HFFc6 (cell line): ENCODE measurements around the gene DPYSL5. TPM values are rescaled to one million over a fixed set of nuclear protein-coding genes. Genes with fewer than 3 reads are reported as not detected.
"Not testable (repeated sequence)": the region's sequence is repeated elsewhere in the genome, so short reads cannot be mapped to it uniquely, and the experiment has no call there.

Experiments
- DNase-seq: peaks from one replicate; pipeline ENCODE4 v3.0.0-alpha.2; 2018
- H3K27ac Mint-ChIP-seq: 2 replicates; pipeline ENCODE4 v1.8.0; 2020; ENCODE audit warnings: mild to moderate bottlenecking, mixed read lengths
- H3K27me3 Mint-ChIP-seq: 2 replicates; pipeline ENCODE4 v1.8.0; 2021; ENCODE audit warnings: mild to moderate bottlenecking, moderate library complexity, mixed read lengths; ENCODE audit not compliant: insufficient read depth
- H3K36me3 Mint-ChIP-seq: 2 replicates; pipeline ENCODE4 v1.8.0; 2021; ENCODE audit warnings: low read depth, mixed read lengths
- H3K4me1 Mint-ChIP-seq: 2 replicates; pipeline ENCODE4 v1.8.0; 2020; ENCODE audit warnings: low read depth, mixed read lengths
- H3K4me3 Mint-ChIP-seq: 2 replicates; pipeline ENCODE4 v1.8.0; 2020; ENCODE audit warnings: mild to moderate bottlenecking, moderate library complexity, mixed read lengths
- H3K9me3 Mint-ChIP-seq: 2 replicates; pipeline ENCODE4 v1.8.0; 2020; ENCODE audit warnings: mild to moderate bottlenecking, mixed read lengths
- CTCF ChIP-seq: fragments of 200-600 bp; sonication (generic); IDR thresholded peaks from 2 replicates; pipeline ENCODE4 v1.5.0; 2021; ENCODE audit warnings: antibody characterized with exemption, mild to moderate bottlenecking
- total RNA-seq, 6 experiments: library from RNA; stranded (reverse); fragmentation: NEBNext Ultra II Directional; extraction: Animal tissue kit (Norgen Biotek cat#: 25700); gene quantifications; 2 replicates in 1 of 6; 3 replicates in 5 of 6; pipeline ENCODE4 v1.2.3, GENCODE V29; 2021

DPYSL5 gene
- total RNA-seq, 6 experiments from 2014 or later: not detected

- Mint-ChIP-seq H3K27ac (no peak overlapping the region), H3K27me3 (peaks cover 28% of the 10 kb centered on the region), H3K9me3 (no peaks in the 10 kb centered on the region), H3K4me1 (no peaks in the 10 kb centered on the region), H3K36me3 (no peaks in the 10 kb centered on the region), H3K4me3 (no peak overlapping the region)
- no peak for TF ChIP-seq CTCF
- no peak for DNase-seq
These were observed 29.3 kb downstream of the DPYSL5 start for GRCh38 chr2:26877276-26877675.

GRCh38 chr2:26880161-26880560, 32.2 kb downstream of the DPYSL5 start:
- Mint-ChIP-seq H3K27ac (no peak overlapping the region), H3K4me3 (no peak overlapping the region), H3K27me3 (peaks cover 43% of the 10 kb centered on the region), H3K4me1 (no peaks in the 10 kb centered on the region), H3K9me3 (no peaks in the 10 kb centered on the region), H3K36me3 (no peaks in the 10 kb centered on the region)
- DNase-seq: no peak
- no peak for TF ChIP-seq CTCF

GRCh38 chr2:26880910-26881435, 33.0 kb downstream of the DPYSL5 start:
- H3K4me1 Mint-ChIP-seq: no peaks in the 10 kb centered on the region
- no peak overlapping the region for H3K27ac Mint-ChIP-seq
- no peak for DNase-seq
- H3K36me3 Mint-ChIP-seq: no peaks in the 10 kb centered on the region
- no peak for TF ChIP-seq CTCF
- H3K4me3 Mint-ChIP-seq: no peak overlapping the region
- no peaks in the 10 kb centered on the region for H3K9me3 Mint-ChIP-seq
- peaks cover 51% of the 10 kb centered on the region for H3K27me3 Mint-ChIP-seq

GRCh38 chr2:26882220-26882619, 34.3 kb downstream of the DPYSL5 start:
- not testable (repeated sequence) for H3K4me3 Mint-ChIP-seq, H3K27ac Mint-ChIP-seq
- peaks cover 56% of the 10 kb centered on the region for H3K27me3 Mint-ChIP-seq

GRCh38 chr2:26883956-26884355, 36.0 kb downstream of the DPYSL5 start:
- H3K4me3 Mint-ChIP-seq: no peak overlapping the region
- H3K9me3 Mint-ChIP-seq: no peaks in the 10 kb centered on the region
- DNase-seq: no peak
- TF ChIP-seq CTCF: no peak
- no peak overlapping the region for H3K27ac Mint-ChIP-seq
- H3K4me1 Mint-ChIP-seq: no peaks in the 10 kb centered on the region
- peaks cover 54% of the 10 kb centered on the region for H3K27me3 Mint-ChIP-seq
- no peaks in the 10 kb centered on the region for H3K36me3 Mint-ChIP-seq

More at GRCh38 chr2:26882220-26882619, 34.3 kb downstream of the DPYSL5 start:
- H3K36me3 Mint-ChIP-seq, H3K4me1 Mint-ChIP-seq, H3K9me3 Mint-ChIP-seq, DNase-seq: not testable (repeated sequence)

GRCh38 chr2:26884486-26884885, 36.6 kb downstream of the DPYSL5 start:
- no peaks in the 10 kb centered on the region for H3K4me1 Mint-ChIP-seq
- no peaks in the 10 kb centered on the region for H3K36me3 Mint-ChIP-seq
- H3K27me3 Mint-ChIP-seq: peaks cover 52% of the 10 kb centered on the region
- H3K27ac Mint-ChIP-seq: no peak overlapping the region
- DNase-seq: no peak
- TF ChIP-seq CTCF: no peak
- no peak overlapping the region for H3K4me3 Mint-ChIP-seq
- no peaks in the 10 kb centered on the region for H3K9me3 Mint-ChIP-seq
